GM19372 (cell line): ENCODE data around the gene KRT78.
"Not testable (repeated sequence)": the region's sequence is repeated elsewhere in the genome, so short reads cannot be mapped to it uniquely, and the experiment has no call there.

Source experiments
- ATAC-seq: cut with Tn5 transposase; IDR thresholded peaks from one replicate; pipeline ENCODE4 v1.9.1; 2021; ENCODE audit warnings: mild to moderate bottlenecking, low read depth, moderate library complexity; ENCODE audit not compliant: unreplicated experiment

Gene KRT78

DNA sequence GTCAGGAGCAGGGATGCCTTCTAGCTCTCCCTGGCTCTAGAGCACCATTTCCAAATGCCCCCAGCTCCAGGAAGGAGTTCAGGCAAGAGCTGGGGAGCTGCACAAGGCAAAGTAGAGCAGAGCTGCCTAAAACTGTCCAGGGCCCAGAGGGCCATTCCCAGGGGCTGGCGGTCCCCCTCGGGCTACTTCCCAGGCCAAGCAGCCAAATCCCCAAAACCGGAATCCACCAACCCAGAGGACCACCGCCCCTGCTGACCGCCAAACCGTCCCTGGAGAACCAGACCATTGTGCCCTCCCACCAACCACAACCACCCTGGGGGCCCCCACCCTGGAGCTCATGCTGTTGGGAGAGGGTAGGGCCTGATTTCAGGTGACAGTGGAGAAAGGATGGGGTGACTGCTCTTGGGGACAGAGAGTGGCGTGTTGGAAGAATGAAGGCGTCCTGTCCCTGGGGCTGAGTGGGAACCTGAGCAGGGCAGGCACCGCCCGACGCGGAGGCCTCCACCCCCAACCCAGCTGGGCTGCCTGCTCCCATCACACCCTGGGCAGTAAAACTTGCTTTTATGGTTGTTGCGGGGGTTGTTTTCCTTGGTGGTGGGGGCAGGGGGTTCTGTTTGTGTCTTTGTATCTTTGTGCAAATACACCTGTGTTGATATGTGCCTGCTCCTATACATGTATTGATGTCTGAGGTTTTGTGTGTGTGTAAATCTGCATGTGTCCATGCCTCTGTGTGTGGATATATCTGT lies 24.0 kb upstream of the KRT78 start:
- no peak for ATAC-seq

GRCh38 chr12:52871291-52872039 lies 22.7 kb upstream of the KRT78 start:
- ATAC-seq: no peak

DNA sequence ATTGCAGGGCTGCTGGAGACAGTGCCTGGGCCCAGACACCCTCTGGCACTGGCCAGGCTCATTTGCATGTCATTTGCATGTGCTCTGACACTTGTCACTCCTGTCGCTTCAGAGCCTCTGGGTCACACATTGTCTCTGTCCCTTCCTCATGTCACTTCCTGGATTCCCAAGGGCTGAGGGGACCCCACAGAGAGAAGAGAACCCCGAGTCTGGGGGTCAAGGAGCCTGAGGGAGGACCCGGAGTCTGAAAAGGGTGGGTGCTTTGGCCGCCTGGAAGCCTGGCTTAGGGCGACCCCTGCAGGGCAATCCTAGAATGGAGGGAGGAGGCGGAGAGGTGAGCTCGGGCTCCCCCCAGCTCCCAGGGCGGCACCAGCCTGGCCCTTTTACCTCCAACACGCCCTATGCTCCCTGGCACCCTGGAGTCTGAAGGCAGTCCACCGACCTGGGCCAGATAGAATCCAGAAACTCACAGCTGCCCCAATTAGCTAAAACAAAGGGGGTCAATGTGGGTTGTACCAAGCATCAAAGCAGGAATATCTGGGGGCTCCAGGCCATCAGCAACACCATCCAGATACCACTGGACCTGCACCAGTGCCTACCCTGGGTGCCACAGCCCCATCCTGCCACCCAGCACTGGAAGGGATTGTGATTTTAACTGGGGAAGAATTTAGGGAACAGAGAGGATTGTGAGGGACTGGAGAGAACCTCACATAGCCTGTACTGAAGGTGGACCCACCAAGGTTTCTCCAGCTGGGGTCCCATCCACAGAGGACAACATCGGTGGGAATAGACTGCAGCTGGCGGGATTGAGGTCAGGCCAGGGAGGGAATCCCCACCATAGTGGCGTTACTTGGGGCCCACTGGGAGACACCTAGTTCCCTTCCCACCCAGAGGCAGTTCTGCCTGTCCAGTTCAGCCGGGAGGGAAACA lies 21.8 kb upstream of the KRT78 start:
- ATAC-seq: no peak

DNA sequence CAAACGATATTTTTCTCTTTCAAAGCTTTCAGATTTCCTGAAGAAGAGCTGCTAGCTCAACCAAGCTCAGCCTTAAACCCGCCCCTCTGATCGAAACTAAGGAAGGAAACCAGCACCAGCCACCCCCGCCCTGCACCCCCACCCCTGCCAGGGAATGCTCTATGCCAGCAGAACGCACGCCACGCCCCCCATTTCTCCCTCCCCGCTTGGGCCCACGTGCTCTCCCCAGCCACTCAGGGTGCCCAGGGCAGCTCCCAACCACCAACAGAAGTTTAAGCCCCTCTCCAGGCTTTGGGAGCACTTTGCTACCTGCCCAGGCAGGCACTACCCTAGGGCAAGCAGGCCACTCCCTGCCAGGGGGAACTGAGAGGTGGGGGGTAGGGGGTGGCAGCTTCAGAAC lies 18.8 kb upstream of the KRT78 start:
- no peak for ATAC-seq

GRCh38 chr12:52867152-52867551 lies 18.4 kb upstream of the KRT78 start:
- no peak for ATAC-seq

- no peak for ATAC-seq
These were observed 16.5 kb upstream of the KRT78 start for GRCh38 chr12:52865090-52865944.

DNA sequence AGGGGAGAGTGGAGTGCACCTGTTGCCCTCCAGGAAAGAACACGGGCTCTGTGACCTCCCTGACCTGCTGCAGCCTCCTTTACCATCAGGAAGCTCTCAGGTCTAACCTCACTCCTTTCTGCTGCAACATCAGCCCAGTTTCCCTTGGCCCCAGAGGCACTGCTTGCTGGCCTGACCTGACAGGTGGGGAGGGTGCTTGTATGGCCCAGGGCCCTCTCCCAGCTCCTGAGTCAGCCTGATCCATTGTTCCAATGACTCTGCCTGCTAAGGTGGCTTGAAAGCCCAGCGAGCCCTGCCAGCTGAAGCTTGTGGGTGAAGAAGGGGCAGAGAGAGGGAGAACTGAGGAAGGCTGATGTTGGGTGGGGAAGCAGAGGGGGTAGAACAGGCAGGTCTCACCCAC lies 13.2 kb upstream of the KRT78 start:
- ATAC-seq: no peak

DNA sequence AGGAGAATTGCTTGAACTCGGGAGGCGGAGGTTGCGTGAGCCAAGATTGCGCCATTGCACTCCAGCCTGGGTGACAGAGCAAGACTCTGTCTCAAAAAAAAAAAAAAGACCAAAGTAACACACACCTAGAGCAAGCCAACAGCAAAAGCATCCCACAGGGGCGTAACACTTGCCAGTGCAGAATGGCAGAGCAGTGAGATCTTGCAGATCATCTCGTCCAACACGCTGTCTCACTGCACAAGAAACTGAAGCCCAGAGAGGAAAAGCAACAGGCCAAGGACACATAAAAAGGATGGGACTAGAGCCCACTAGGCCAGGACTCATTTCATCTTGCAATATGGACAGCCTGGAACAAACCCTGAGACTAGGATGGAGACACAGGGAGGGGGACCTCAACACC lies 12.7 kb upstream of the KRT78 start:
- ATAC-seq: no peak

DNA sequence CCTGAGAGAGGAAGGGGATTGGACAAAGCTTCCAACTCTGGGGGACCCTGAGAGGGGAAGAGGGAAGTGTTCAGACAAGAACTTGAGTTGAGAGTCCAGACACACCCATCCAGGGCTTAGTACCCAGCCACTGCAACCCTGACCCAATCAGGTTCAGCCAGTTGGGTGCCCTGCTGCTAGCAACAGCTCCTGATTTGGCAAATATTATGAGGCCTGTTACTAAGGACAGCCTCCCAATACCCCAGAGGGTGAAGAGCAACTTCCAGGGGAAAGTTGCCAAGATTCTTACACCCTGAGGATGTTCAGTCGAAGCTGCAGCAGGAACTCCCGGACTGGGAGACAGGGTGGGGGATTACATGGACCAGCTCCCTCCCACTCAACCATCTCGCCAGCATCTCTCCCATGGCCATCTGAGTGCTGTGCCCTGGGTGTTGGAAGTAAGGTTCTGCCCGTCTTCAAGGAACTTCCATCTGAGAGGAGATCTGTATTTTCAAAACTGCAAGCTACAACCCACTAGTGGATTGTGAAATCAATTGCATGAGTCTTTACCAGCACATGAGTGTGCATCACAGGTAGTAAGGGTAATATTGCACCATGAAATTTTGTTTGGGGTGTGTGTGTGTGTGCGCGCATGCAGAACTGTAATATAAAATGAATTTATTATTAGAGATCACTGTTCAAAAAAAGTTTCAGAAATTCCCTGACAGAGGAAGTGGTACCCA lies 11.5 kb upstream of the KRT78 start:
- ATAC-seq: no peak

DNA sequence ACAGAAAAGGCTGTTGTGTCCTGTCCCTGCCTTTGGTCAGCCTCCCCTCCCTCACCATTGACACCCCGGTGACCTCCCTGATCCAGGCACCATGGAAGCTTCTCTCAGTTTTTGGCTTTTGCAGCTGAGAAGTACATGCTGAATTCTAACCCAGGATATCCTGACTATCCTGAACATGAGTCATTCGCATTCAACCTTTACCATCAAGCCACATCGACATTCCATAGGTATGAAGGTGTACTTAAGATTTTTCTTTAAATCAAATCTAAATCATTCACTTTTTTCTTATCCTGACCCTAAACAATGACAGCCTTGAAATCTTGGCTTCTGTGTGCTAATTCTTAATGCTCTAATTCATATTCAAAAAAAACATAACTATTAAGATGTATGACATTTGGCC lies 8.7 kb upstream of the KRT78 start:
- no peak for ATAC-seq

GRCh38 chr12:52856787-52857186 lies 8.0 kb upstream of the KRT78 start:
- ATAC-seq: no peak

DNA sequence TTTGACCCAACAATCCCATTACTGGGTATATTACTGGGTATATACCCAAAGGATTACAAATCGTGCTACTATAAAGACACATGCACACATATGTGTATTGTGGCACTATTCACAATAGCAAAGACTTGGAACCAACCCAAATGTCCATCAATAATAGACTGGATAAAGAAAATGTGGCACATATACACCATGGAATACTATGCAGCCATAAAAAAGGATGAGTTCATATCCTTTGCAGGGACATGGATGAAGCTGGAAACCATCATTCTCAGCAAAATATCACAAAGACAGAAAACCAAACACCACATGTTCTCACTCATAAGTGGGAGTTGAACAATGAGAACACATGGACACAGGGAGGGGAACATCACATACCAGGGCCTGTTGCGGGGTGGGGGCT lies 7.3 kb upstream of the KRT78 start:
- not testable (repeated sequence) for ATAC-seq

- ATAC-seq: no peak
These were observed 3.0 kb upstream of the KRT78 start for GRCh38 chr12:52851787-52852186.

- ATAC-seq: no peak
These were observed 1.9 kb upstream of the KRT78 start for GRCh38 chr12:52850681-52851080.

DNA sequence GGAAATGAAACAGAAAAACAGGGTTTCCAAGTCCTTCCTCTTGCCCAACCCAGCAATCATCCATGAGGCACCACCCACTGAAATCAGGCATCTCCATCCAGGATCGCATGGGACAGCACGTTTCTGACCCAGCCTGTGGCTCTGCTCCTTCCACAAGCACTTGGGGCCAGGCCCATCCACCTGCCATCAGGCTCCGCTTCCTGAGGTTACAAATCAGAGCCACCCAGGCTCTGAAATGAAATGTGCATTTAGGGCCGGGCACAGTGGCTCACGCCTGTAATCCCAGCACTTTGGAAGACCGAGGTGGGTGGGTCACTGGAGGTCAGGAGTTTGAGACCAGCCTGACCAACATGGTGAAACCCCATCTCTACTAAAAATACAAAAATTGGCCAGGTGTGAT lies 717 bp upstream of the KRT78 start:
- ATAC-seq: no peak

- no peak for ATAC-seq
These were observed 1.3 kb downstream of the KRT78 start for GRCh38 chr12:52847335-52848102.

DNA sequence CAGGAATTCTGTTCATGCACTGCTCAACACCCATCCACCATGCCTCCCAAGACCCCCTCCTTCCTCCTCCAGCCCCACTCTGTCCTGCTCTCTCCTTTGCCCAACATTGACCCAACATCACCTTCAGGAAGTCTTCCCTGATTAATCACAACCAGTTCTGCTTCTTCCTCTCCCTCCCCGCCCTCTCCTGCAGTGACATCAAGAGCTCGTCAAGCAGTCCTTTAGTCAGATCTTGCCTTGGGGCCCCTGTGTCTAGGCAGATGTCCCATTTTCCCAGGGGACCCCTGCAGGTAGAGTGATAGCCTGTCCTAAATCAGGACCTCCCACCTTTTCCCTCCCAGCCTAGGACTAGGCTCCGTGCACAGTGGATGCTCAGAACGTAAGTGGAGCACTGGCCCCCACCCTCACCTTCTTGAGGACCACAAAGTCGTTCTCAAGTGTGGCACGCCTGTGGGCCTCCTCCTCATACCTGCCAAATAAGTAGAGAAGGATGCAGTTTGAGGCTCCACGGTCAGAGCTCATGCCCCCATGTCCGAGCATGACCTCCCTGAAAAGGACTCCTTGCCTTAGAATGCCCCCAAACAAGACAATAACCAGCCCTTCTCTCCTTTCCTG lies 2.3 kb downstream of the KRT78 start:
- ATAC-seq: no peak

GRCh38 chr12:52845946-52846345 lies 2.8 kb downstream of the KRT78 start:
- no peak for ATAC-seq
